Osteocyte (in vitro differentiated cells): ENCODE results near the gene FHOD3. TPM values are rescaled to one million over a fixed set of nuclear protein-coding genes. Genes with fewer than 3 reads are reported as not detected.

Source experiments
- DNase-seq: peaks from one replicate; pipeline ENCODE4 v3.0.0; 2021; ENCODE audit warnings: mixed read lengths; ENCODE audit not compliant: unreplicated experiment; ENCODE audit errors: extremely low spot score
- H3K27ac Mint-ChIP-seq: one replicate; pipeline ENCODE4 v1.8.0; 2021; ENCODE audit warnings: mild to moderate bottlenecking, mixed read lengths; ENCODE audit not compliant: unreplicated experiment
- H3K27me3 Mint-ChIP-seq: one replicate; pipeline ENCODE4 v1.8.0; 2021; ENCODE audit warnings: mixed read lengths; ENCODE audit not compliant: unreplicated experiment
- H3K36me3 Mint-ChIP-seq: one replicate; pipeline ENCODE4 v1.8.0; 2021; ENCODE audit warnings: mixed read lengths; ENCODE audit not compliant: unreplicated experiment
- H3K4me1 Mint-ChIP-seq: one replicate; pipeline ENCODE4 v1.8.0; 2021; ENCODE audit warnings: mixed read lengths; ENCODE audit not compliant: unreplicated experiment
- H3K4me3 Mint-ChIP-seq: one replicate; pipeline ENCODE4 v1.8.0; 2021; ENCODE audit warnings: mild to moderate bottlenecking, moderate library complexity, mixed read lengths; ENCODE audit not compliant: unreplicated experiment
- H3K9me3 Mint-ChIP-seq: one replicate; pipeline ENCODE4 v1.8.0; 2021; ENCODE audit warnings: mixed read lengths; ENCODE audit not compliant: unreplicated experiment
- CTCF ChIP-seq: fragments of 200-600 bp; sonication (generic); IDR thresholded peaks from 2 replicates; pipeline ENCODE4 v1.5.0; 2021; ENCODE audit warnings: antibody characterized with exemption, mild to moderate bottlenecking, moderate library complexity
- total RNA-seq: library from RNA; stranded (reverse); gene quantifications from 2 replicates; pipeline ENCODE4 v1.2.1, GENCODE V29; 2021

Gene FHOD3
- total RNA-seq, 1 donor from 2014 or later = 1.2 TPM

GRCh38 chr18:36402765-36403396, 105.4 kb downstream of the FHOD3 start:
- no peak overlapping the region for H3K27ac Mint-ChIP-seq
- no peaks in the 10 kb centered on the region for H3K9me3 Mint-ChIP-seq
- no peak overlapping the region for H3K4me3 Mint-ChIP-seq
- no peak for TF ChIP-seq CTCF
- H3K4me1 Mint-ChIP-seq = no peaks in the 10 kb centered on the region
- no peaks in the 10 kb centered on the region for H3K27me3 Mint-ChIP-seq
- no peak for DNase-seq
- no peaks in the 10 kb centered on the region for H3K36me3 Mint-ChIP-seq

GRCh38 chr18:36403896-36404820, 106.6 kb downstream of the FHOD3 start:
- Mint-ChIP-seq H3K27me3 (no peaks in the 10 kb centered on the region), H3K4me1 (no peaks in the 10 kb centered on the region), H3K27ac (no peak overlapping the region), H3K9me3 (no peaks in the 10 kb centered on the region), H3K4me3 (no peak overlapping the region), H3K36me3 (no peaks in the 10 kb centered on the region)
- no peak for DNase-seq
- no peak for TF ChIP-seq CTCF

- Mint-ChIP-seq H3K4me3 (no peak overlapping the region), H3K4me1 (no peaks in the 10 kb centered on the region), H3K9me3 (no peaks in the 10 kb centered on the region), H3K36me3 (no peaks in the 10 kb centered on the region), H3K27ac (no peak overlapping the region), H3K27me3 (no peaks in the 10 kb centered on the region)
- no peak for DNase-seq
- no peak for TF ChIP-seq CTCF
These were observed 108.1 kb downstream of the FHOD3 start for GRCh38 chr18:36405611-36406010.

- TF ChIP-seq CTCF = no peak
- Mint-ChIP-seq H3K27me3 (no peaks in the 10 kb centered on the region), H3K9me3 (no peaks in the 10 kb centered on the region), H3K4me3 (no peak overlapping the region), H3K36me3 (no peaks in the 10 kb centered on the region), H3K4me1 (no peaks in the 10 kb centered on the region), H3K27ac (no peak overlapping the region)
- no peak for DNase-seq
These were observed 109.3 kb downstream of the FHOD3 start for GRCh38 chr18:36406805-36407204.

- DNase-seq = no peak
- no peak for TF ChIP-seq CTCF
- no peak overlapping the region for H3K4me3 Mint-ChIP-seq
- H3K9me3 Mint-ChIP-seq = no peaks in the 10 kb centered on the region
- no peak overlapping the region for H3K27ac Mint-ChIP-seq
- no peaks in the 10 kb centered on the region for H3K36me3 Mint-ChIP-seq
- no peaks in the 10 kb centered on the region for H3K4me1 Mint-ChIP-seq
- no peaks in the 10 kb centered on the region for H3K27me3 Mint-ChIP-seq
These were observed 111.1 kb downstream of the FHOD3 start for GRCh38 chr18:36408606-36409005.
